NK-92 treated with Interleukin-12 subunit alpha and Interleukin-12 subunit beta, amount 100 ng/mL, for 24 hours (cell line): ENCODE measurements around the gene ERO1A.

ENCODE experiments used
- DNase-seq: peaks from one replicate; lab custom pipeline; 2025; lab: John Stamatoyannopoulos, UW

Gene ERO1A

GRCh38 chr14:52607061-52607460 lies 88.3 kb downstream of the ERO1A start:
- DNase-seq = no peak

GRCh38 chr14:52602131-52602530 lies 93.2 kb downstream of the ERO1A start:
- DNase-seq = no peak

GRCh38 chr14:52599974-52600373 lies 95.4 kb downstream of the ERO1A start:
- DNase-seq = no peak

GRCh38 chr14:52598568-52598967 lies 96.8 kb downstream of the ERO1A start:
- DNase-seq = no peak

- no peak for DNase-seq
Observed at GRCh38 chr14:52596861-52597260, 98.5 kb downstream of the ERO1A start.

GRCh38 chr14:52596320-52596719 lies 99.0 kb downstream of the ERO1A start:
- DNase-seq = no peak

GRCh38 chr14:52590318-52590717 lies 105.0 kb downstream of the ERO1A start:
- DNase-seq = no peak
